ENCODE data around the gene CLDN9. TPM values are rescaled to one million over a fixed set of nuclear protein-coding genes. Genes with fewer than 3 reads are reported as not detected.

The CLDN9 gene
- total and polyA plus RNA-seq, 9 of the 15 experiments (the other 6 are each of a cell fraction or from before 2014, with no cell fraction given): 0.12 to 0.44 (median 0.22) TPM; not detected in 4

DNA sequence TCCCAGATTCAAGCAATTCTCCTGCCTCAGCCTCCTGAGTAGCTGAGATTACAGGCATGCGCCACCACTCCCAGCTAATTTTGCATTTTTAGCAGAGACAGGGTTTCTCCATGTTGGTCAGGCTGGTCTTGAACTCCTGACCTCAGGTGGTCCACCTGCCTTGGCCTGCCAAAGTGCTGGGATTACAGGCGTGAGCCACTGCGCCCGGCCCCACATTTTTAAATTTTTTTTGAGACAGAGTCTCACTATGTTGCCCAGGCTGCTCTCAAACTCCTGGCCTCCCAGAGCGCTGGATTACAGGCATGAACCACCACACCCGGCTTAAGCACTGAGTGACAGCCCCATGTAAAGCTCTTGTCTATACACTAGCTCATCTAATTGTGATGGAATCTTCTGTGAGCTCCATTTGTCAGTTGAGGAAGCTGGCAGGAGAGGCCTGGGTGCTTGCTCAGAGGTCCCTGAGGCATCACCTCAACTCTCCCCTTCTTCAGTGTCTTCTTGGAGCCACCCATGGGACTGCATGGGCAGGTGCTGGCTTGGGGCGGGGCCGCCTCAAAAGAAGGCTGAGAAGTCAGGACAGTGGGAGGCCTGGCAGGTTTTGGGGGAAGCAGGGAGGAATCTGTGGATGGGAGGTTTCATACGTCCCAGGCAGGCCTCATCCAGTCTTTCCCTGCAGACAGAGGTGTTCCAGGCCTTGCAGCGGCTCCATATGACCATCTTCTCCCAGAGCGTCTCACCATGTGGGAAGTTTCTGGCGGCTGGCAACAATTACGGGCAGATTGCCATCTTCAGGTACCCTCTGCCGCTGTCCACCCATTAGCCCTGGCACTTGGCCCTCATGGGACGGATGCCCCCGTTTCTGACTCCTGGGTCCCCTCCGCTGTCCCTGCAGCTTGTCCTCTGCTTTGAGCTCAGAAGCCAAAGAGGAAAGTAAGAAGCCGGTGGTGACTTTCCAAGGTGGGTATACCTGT, 12.6 kb downstream of the CLDN9 start (continued):
- TF ChIP-seq, protein P1, sequence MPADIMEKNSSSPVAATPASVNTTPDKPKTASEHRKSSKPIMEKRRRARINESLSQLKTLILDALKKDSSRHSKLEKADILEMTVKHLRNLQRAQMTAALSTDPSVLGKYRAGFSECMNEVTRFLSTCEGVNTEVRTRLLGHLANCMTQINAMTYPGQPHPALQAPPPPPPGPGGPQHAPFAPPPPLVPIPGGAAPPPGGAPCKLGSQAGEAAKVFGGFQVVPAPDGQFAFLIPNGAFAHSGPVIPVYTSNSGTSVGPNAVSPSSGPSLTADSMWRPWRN (IDR thresholded peaks at IDR 0.05; ENCODE audit: low read depth): no peak
- TF ChIP-seq HNRNPH1 (optimal IDR thresholded peaks at IDR 0.05; ENCODE audit: low read depth, low read length) (no peak), ZNF253 (CRISPR knock-in tag; conservative IDR thresholded peaks at IDR 0.05) (no peak), PML (IDR thresholded peaks at IDR 0.05; ENCODE audit: low read length) (no peak), PURB (CRISPR knock-in tag; IDR thresholded peaks at IDR 0.05; ENCODE audit: low read depth) (no peak), POLR2G (IDR thresholded peaks at IDR 0.05; ENCODE audit: low read depth, low read length) (0 out of 2 replicates have a peak, but pooled peaks have one; percentile 23)
- TF ChIP-seq, protein P2, sequence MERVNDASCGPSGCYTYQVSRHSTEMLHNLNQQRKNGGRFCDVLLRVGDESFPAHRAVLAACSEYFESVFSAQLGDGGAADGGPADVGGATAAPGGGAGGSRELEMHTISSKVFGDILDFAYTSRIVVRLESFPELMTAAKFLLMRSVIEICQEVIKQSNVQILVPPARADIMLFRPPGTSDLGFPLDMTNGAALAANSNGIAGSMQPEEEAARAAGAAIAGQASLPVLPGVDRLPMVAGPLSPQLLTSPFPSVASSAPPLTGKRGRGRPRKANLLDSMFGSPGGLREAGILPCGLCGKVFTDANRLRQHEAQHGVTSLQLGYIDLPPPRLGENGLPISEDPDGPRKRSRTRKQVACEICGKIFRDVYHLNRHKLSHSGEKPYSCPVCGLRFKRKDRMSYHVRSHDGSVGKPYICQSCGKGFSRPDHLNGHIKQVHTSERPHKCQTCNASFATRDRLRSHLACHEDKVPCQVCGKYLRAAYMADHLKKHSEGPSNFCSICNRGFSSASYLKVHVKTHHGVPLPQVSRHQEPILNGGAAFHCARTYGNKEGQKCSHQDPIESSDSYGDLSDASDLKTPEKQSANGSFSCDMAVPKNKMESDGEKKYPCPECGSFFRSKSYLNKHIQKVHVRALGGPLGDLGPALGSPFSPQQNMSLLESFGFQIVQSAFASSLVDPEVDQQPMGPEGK (CRISPR knock-in tag; IDR thresholded peaks at IDR 0.05; ENCODE audit: borderline replicate concordance): no peak
- TF ChIP-seq, protein P3, sequence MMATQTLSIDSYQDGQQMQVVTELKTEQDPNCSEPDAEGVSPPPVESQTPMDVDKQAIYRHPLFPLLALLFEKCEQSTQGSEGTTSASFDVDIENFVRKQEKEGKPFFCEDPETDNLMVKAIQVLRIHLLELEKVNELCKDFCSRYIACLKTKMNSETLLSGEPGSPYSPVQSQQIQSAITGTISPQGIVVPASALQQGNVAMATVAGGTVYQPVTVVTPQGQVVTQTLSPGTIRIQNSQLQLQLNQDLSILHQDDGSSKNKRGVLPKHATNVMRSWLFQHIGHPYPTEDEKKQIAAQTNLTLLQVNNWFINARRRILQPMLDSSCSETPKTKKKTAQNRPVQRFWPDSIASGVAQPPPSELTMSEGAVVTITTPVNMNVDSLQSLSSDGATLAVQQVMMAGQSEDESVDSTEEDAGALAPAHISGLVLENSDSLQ (IDR thresholded peaks at IDR 0.05): 0 out of 2 replicates have a peak, but pooled peaks have one; percentile 16
